Measurements from ENCODE around the gene KRT9. TPM values are rescaled to one million over a fixed set of nuclear protein-coding genes. Genes with fewer than 3 reads are reported as not detected.
A peak's percentile ranks its signal among the peaks of the same experiment; 100 is the strongest.

KRT9 gene
- total and polyA plus RNA-seq, 3 experiments from 2014 or later: not detected

- Mint-ChIP-seq H3K9me3 (peaks cover 0 to 4% (median 0%) of the 10 kb centered on the region in 5 donors), H3K36me3 (no peaks in the 10 kb centered on the region), H3K4me1 (peaks cover 11 to 16% (median 15%) of the 10 kb centered on the region in 3 donors), H3K27me3 (peaks cover 12 to 22% of the 10 kb centered on the region in 2 donors), H3K4me3 (no peak overlapping the region), H3K27ac (peak overlapping the region in 5 of 8 donors; percentile 6 to 83 (median 80))
- Histone ChIP-seq H3K27me3 (ENCODE audit: insufficient read depth, low read length, poor library complexity, severe bottlenecking) (no peaks in the 10 kb centered on the region), H3K27ac (ENCODE audit: low read depth, low read length) (peak overlapping the region; percentile 12), H3K4me3 (ENCODE audit: low read length) (no peak overlapping the region), H3K9me3 (ENCODE audit: low read length) (no peaks in the 10 kb centered on the region), H3K36me3 (ENCODE audit: insufficient read depth, low read length) (no peaks in the 10 kb centered on the region), H3K4me1 (ENCODE audit: insufficient read depth, low read length) (peaks cover 13% of the 10 kb centered on the region)
- ChIA-PET POLR2A (interaction anchor here (1.2 kb wide), 1 partner anchor 100 kb away, joined by 5 read pairs; no protein-coding TSS in a partner anchor), CTCF (interaction anchor here (0.8 to 4.9 kb wide), 33 partner anchors 8 to 734 kb away, joined by 3 to 54 read pairs (median 5); partner anchors contain the start of genes KRT15, KRT19 and KRT9)
- peak in 1 of 5 donors; percentile 29 for DNase-seq
These were observed 22.2 kb downstream of the KRT9 start for GRCh38 chr17:41549596-41550039.

DNA sequence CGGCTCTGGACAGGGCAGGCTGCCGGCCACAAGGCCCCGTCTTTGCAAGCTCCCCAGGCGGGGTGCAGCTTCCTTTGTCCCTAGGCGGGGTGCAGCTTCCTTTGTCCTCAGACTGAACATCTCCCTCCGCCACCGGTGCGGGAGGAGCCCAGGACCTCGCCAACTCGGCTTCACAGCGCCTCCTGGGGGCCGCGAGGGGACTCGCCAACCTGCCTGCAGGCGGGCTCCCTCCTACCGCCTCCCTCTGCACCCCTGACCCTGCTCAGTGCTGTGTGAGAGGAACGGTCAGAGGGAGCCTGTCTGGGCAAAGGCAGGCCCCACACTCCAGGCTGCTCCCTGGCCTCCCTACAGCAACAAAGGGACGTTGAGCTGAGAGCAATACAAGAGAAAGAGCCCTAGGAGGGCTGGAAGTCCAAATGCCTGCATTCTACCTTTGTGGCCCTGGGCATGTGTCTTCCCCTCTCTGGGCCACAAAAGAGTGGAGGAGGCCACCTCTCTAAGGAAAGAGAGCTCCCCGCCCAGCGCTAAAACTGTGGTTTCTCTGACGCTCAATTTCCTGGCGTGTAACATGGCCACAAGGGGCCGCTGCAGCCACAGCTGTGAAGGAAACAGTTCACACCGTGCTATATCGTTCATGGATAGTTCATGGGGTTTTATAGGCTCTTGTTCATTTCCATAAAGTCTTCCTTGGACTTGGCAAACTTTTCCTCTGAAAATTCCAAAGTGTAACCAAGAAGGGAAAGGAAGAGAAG, 22.8 kb downstream of the KRT9 start:
- Mint-ChIP-seq H3K4me3 (peak overlapping the region; percentile 0 to 64 (median 48)), H3K27ac (peak overlapping the region in 7 of 8 donors; percentile 1 to 83 (median 75)), H3K9me3 (peaks cover 0 to 4% (median 0%) of the 10 kb centered on the region in 5 donors), H3K27me3 (peaks cover 12 to 17% of the 10 kb centered on the region in 2 donors), H3K36me3 (no peaks in the 10 kb centered on the region), H3K4me1 (peaks cover 11 to 16% (median 15%) of the 10 kb centered on the region in 3 donors)
- H3K4me3 ChIP-seq (ENCODE audit: low read length): peak overlapping the region; percentile 19
- H3K36me3 ChIP-seq (ENCODE audit: insufficient read depth, low read length): no peaks in the 10 kb centered on the region
- ChIA-PET POLR2A (interaction anchor here (1.2 kb wide), 1 partner anchor 100 kb away, joined by 5 read pairs; no protein-coding TSS in a partner anchor), CTCF (interaction anchor here (0.6 to 4.9 kb wide), 42 partner anchors 8 to 772 kb away, joined by 3 to 54 read pairs (median 4); partner anchors contain the start of genes KRT14, KRT15, KRT19 and KRT9)
- H3K27ac ChIP-seq (ENCODE audit: low read depth, low read length): peak overlapping the region; percentile 32
- no peaks in the 10 kb centered on the region for H3K9me3 ChIP-seq (ENCODE audit: low read length)
- no peaks in the 10 kb centered on the region for H3K27me3 ChIP-seq (ENCODE audit: insufficient read depth, low read length, poor library complexity, severe bottlenecking)
- peak; percentile 73 to 86 (median 76) for DNase-seq
- peaks cover 13% of the 10 kb centered on the region for H3K4me1 ChIP-seq (ENCODE audit: insufficient read depth, low read length)

- H3K4me1 ChIP-seq (ENCODE audit: insufficient read depth, low read length): peaks cover 13% of the 10 kb centered on the region
- H3K27ac ChIP-seq (ENCODE audit: low read depth, low read length): no peak overlapping the region
- Mint-ChIP-seq H3K4me1 (peaks cover 11 to 16% (median 15%) of the 10 kb centered on the region in 3 donors), H3K27me3 (peaks cover 9 to 12% of the 10 kb centered on the region in 2 donors), H3K27ac (no peak overlapping the region), H3K36me3 (no peaks in the 10 kb centered on the region), H3K9me3 (peaks cover 0 to 4% (median 0%) of the 10 kb centered on the region in 5 donors), H3K4me3 (peak overlapping the region in 5 of 7 donors; percentile 25 to 77 (median 54))
- no peaks in the 10 kb centered on the region for H3K9me3 ChIP-seq (ENCODE audit: low read length)
- H3K36me3 ChIP-seq (ENCODE audit: insufficient read depth, low read length): no peaks in the 10 kb centered on the region
- CTCF ChIA-PET: interaction anchor here (0.7 to 4.9 kb wide), 28 partner anchors 10 to 771 kb away, joined by 3 to 54 read pairs (median 5); partner anchors contain the start of genes KRT14, KRT15 and KRT19
- no peaks in the 10 kb centered on the region for H3K27me3 ChIP-seq (ENCODE audit: insufficient read depth, low read length, poor library complexity, severe bottlenecking)
- POLR2A ChIA-PET: no interaction called here
- H3K4me3 ChIP-seq (ENCODE audit: low read length): peak overlapping the region; percentile 1
- DNase-seq: peak in 1 of 5 donors; percentile 35
These were observed 23.7 kb downstream of the KRT9 start for GRCh38 chr17:41547921-41548843.

GRCh38 chr17:41547378-41547841, 24.4 kb downstream of the KRT9 start:
- Mint-ChIP-seq H3K36me3 (no peaks in the 10 kb centered on the region), H3K27me3 (peaks cover 2 to 12% of the 10 kb centered on the region in 2 donors), H3K4me1 (peaks cover 11 to 16% (median 15%) of the 10 kb centered on the region in 3 donors), H3K9me3 (peaks cover 0 to 4% (median 0%) of the 10 kb centered on the region in 5 donors), H3K27ac (no peak overlapping the region), H3K4me3 (no peak overlapping the region)
- Histone ChIP-seq H3K4me3 (ENCODE audit: low read length) (no peak overlapping the region), H3K27me3 (ENCODE audit: insufficient read depth, low read length, poor library complexity, severe bottlenecking) (no peaks in the 10 kb centered on the region), H3K9me3 (ENCODE audit: low read length) (no peaks in the 10 kb centered on the region), H3K4me1 (ENCODE audit: insufficient read depth, low read length) (peaks cover 13% of the 10 kb centered on the region), H3K36me3 (ENCODE audit: insufficient read depth, low read length) (no peaks in the 10 kb centered on the region), H3K27ac (ENCODE audit: low read depth, low read length) (no peak overlapping the region)
- POLR2A ChIA-PET: no interaction called here
- CTCF ChIA-PET: interaction anchor here (2.0 to 4.0 kb wide), 3 partner anchors 12 to 637 kb away, joined by 6 to 50 read pairs (median 9); no protein-coding TSS in a partner anchor
- DNase-seq: peak in 1 of 5 donors; percentile 30

DNA sequence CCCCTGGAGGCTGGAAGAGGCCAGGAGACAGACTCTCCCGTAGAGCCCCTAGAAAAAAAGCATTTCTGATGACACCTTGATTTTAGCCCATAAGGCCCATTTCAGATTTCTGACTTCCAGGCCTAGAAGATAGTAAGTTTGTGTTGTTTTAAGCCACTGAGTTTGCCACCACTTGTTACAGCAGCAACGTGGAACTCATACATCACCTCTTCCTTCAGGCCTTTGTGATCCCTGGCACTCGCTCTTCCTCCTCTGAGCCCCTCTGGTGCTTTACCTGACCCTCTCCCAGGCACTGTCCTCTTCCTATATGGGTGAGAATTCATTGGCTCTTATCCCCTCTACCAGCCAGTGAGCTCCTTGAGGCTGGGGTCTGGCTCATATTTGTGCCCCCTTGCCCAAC, 25.0 kb downstream of the KRT9 start:
- Mint-ChIP-seq H3K27me3 (peaks cover 0 to 12% of the 10 kb centered on the region in 2 donors), H3K4me1 (peaks cover 11 to 16% (median 15%) of the 10 kb centered on the region in 3 donors), H3K27ac (no peak overlapping the region), H3K9me3 (peaks cover 0 to 4% (median 0%) of the 10 kb centered on the region in 5 donors), H3K4me3 (peak overlapping the region in 1 of 7 donors; percentile 23), H3K36me3 (no peaks in the 10 kb centered on the region)
- Histone ChIP-seq H3K27me3 (ENCODE audit: insufficient read depth, low read length, poor library complexity, severe bottlenecking) (no peaks in the 10 kb centered on the region), H3K4me3 (ENCODE audit: low read length) (no peak overlapping the region), H3K27ac (ENCODE audit: low read depth, low read length) (no peak overlapping the region), H3K36me3 (ENCODE audit: insufficient read depth, low read length) (no peaks in the 10 kb centered on the region), H3K9me3 (ENCODE audit: low read length) (no peaks in the 10 kb centered on the region), H3K4me1 (ENCODE audit: insufficient read depth, low read length) (peaks cover 13% of the 10 kb centered on the region)
- ChIA-PET CTCF (no interaction called here), POLR2A (no interaction called here)
- DNase-seq: no peak

DNA sequence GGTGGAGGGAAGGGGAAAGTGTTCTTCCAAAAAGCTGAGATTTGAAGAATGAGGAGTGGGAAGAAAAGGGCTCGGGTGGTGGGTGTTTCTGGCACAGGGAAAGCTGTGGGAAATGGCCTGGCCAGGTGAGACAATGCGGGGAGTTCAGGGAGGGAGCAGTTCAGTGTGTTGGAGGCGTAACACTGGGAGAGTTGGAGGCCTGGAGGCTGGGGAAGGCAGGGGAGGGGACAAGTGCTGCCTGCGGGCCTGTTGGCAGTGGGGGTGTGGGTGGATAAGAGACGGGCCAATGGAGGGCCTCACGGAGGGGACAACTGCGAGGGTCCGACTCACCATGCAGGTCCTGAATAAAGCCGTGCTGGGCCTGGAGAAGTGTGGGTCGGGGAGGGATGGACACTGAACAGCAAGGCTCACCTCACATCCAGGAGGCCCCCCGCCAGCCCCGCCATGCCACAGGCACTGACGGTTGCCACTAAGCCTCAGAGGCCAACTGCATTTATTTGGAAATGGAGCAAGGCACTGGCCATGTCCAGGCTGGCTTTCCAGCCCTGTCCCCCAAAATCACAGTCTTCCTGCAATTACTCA, 25.9 kb downstream of the KRT9 start:
- no peak overlapping the region for H3K27ac ChIP-seq (ENCODE audit: low read depth, low read length)
- DNase-seq: peak in 1 of 5 donors; percentile 41
- no peak overlapping the region for H3K27ac Mint-ChIP-seq
- H3K27me3 Mint-ChIP-seq: peaks cover 0 to 10% of the 10 kb centered on the region in 2 donors
- H3K4me3 ChIP-seq (ENCODE audit: low read length): no peak overlapping the region
- H3K36me3 ChIP-seq (ENCODE audit: insufficient read depth, low read length): no peaks in the 10 kb centered on the region
- no peak overlapping the region for H3K4me3 Mint-ChIP-seq
- peaks cover 13% of the 10 kb centered on the region for H3K4me1 ChIP-seq (ENCODE audit: insufficient read depth, low read length)
- H3K9me3 Mint-ChIP-seq: peaks cover 0 to 4% (median 0%) of the 10 kb centered on the region in 5 donors
- H3K27me3 ChIP-seq (ENCODE audit: insufficient read depth, low read length, poor library complexity, severe bottlenecking): no peaks in the 10 kb centered on the region
- no peaks in the 10 kb centered on the region for H3K36me3 Mint-ChIP-seq
- ChIA-PET POLR2A (no interaction called here), CTCF (no interaction called here)
- H3K9me3 ChIP-seq (ENCODE audit: low read length): no peaks in the 10 kb centered on the region
- peaks cover 11 to 16% (median 15%) of the 10 kb centered on the region in 3 donors for H3K4me1 Mint-ChIP-seq

GRCh38 chr17:41544935-41545334, 26.9 kb downstream of the KRT9 start:
- Histone ChIP-seq H3K4me3 (ENCODE audit: low read length) (no peak overlapping the region), H3K36me3 (ENCODE audit: insufficient read depth, low read length) (no peaks in the 10 kb centered on the region), H3K4me1 (ENCODE audit: insufficient read depth, low read length) (peaks cover 13% of the 10 kb centered on the region), H3K27me3 (ENCODE audit: insufficient read depth, low read length, poor library complexity, severe bottlenecking) (no peaks in the 10 kb centered on the region), H3K9me3 (ENCODE audit: low read length) (no peaks in the 10 kb centered on the region), H3K27ac (ENCODE audit: low read depth, low read length) (no peak overlapping the region)
- POLR2A ChIA-PET: no interaction called here
- Mint-ChIP-seq H3K4me3 (no peak overlapping the region), H3K36me3 (no peaks in the 10 kb centered on the region), H3K9me3 (peaks cover 0 to 4% (median 0%) of the 10 kb centered on the region in 5 donors), H3K27ac (peak overlapping the region in 1 of 8 donors; percentile 11), H3K27me3 (peaks cover 3 to 10% of the 10 kb centered on the region in 2 donors), H3K4me1 (peaks cover 11 to 16% (median 15%) of the 10 kb centered on the region in 3 donors)
- CTCF ChIA-PET: no interaction called here
- DNase-seq: peak in 1 of 5 donors; percentile 11

Measured in CD8-positive, alpha-beta memory T cell (primary cell).